ENCODE measurements around the gene ZMYND8.
A peak's percentile ranks its signal among the peaks of the same experiment; 100 is the strongest.
"Not testable (repeated sequence)": the region's sequence is repeated elsewhere in the genome, so short reads cannot be mapped to it uniquely, and the experiment has no call there.

ZMYND8 gene

GRCh38 chr20:47241345-47241781 lies 115.1 kb downstream of the ZMYND8 start:
- DNase-seq: no peak

- not testable (repeated sequence) for DNase-seq
Measured at GRCh38 chr20:47240096-47240495, 116.4 kb downstream of the ZMYND8 start.

- no peak for DNase-seq
Measured at GRCh38 chr20:47239719-47240067, 116.8 kb downstream of the ZMYND8 start.

- no peak for DNase-seq
Measured at GRCh38 chr20:47238780-47239718, 117.5 kb downstream of the ZMYND8 start.

- no peak for DNase-seq
Measured at GRCh38 chr20:47237715-47238114, 118.8 kb downstream of the ZMYND8 start.

DNA sequence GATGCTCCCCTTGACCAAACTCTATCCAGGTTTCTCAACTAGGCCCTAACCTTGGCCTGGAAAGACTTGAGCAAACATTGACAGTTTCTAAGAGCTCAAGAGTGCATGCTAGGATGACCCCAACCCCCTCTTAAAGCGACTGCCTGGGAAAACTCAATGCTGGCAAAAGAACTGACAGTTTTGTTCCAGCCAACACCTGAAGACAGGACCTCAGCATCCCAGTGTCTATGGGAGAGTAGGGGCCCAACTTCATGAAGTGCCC lies 119.9 kb downstream of the ZMYND8 start:
- no peak for DNase-seq

DNA sequence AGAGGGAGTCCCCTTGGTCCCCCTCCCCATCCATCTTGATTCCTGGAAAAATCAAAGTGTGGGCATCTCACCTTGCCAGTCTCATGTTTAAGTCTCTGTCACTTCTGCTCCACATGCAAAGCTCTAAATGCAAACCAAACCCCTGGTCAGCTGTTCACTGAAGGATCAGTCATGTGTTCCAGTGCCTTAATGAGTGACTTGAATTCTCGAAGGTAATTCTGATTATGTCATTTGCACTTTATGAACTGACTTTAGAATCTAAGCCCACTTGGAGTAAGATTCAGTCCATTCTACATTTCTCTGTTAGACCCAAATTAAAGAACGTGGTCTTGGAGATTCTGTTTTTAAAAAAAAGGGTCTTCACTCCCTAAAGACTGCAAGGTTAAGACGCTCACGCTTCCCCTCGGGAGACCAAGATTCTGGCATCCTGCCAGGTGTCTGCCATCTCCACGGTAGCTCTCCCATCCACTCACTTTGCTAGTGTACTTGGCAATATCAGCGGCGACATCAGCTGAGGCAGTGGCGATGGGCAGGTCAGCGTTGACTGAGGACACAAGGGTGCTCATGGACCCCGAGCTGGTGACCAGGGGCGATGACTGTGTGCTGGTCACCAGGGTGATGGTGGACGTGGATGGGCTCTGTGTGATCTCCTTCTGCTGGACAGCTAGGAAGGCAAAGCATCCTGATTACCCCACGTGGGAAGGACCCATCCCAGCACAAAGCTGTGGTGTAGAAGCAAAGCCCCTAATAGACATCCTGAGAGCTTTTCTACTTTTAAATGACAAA lies 120.5 kb downstream of the ZMYND8 start:
- no peak for DNase-seq

DNA sequence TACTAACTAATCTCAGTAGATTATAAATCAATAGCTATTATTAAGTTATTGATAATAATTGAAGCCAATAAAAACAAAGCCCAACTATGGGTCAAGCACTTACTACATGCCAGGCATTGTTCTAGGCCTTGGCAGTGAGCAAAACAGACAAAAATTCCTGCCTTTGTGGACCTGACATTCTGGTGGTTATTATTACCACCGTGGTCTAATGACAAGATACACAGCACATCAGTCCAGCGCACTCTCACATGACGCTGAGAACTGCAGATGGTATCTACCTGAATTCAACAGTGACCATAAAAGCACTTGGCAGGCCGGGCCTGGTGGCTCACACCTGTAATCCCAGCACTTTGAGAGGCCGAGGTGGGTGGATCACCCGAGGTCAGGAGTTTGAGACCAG lies 121.4 kb downstream of the ZMYND8 start:
- no peak for DNase-seq

- DNase-seq: no peak
Measured at GRCh38 chr20:47233333-47234188, 122.9 kb downstream of the ZMYND8 start.

DNA sequence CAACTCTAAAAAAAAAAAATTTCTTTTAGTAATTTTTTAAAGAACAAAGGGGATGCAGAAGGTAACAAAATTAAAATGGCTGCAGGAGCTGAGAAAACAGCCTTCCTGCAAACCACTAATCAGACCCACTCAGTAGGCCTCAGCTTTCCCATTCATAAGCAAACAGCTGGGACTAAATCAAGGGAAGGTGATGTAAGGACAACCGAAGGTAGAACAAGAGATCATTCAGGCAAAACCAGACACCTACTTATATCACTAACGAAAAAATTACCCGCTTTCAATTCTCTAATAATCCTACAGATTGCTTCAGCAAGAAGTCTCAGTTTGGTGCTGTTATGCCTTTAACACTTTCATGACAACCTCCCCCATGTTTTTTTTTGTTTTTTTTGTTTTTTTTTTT lies 124.0 kb downstream of the ZMYND8 start:
- DNase-seq: no peak

DNA sequence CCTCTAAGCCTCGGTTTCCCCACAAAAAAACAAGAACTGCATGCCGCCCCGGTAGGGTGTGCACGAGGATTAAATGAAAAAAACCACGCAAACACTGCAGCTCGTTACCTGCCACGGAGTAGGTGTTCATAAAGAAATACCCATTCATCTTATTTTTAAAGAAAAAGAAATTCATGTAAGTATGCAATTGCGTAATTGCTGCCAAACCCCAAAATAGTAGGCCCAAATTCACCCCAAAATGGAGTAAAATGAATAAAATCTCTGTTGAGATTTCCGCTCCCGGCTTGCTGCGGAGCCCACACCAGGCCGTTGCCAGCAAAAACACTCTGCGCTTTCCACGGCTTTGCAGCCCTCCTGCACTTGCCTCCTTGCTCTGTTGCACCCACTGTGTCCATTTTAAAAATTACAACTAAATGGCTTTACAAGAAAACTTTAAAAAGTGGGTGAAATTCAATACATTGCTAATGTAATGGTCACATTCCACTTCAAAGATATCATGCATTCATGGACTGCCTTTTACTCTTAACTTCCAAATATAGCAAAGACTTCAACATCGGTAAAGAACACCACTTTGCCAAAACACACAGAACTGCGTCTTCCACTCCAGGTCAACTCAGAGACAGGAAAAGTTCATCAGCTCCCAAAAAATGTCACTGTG lies 125.0 kb downstream of the ZMYND8 start:
- no peak for DNase-seq

GRCh38 chr20:47230811-47231256 lies 125.7 kb downstream of the ZMYND8 start:
- DNase-seq: no peak

- no peak for DNase-seq
Measured at GRCh38 chr20:47228654-47229053, 127.8 kb downstream of the ZMYND8 start.

DNA sequence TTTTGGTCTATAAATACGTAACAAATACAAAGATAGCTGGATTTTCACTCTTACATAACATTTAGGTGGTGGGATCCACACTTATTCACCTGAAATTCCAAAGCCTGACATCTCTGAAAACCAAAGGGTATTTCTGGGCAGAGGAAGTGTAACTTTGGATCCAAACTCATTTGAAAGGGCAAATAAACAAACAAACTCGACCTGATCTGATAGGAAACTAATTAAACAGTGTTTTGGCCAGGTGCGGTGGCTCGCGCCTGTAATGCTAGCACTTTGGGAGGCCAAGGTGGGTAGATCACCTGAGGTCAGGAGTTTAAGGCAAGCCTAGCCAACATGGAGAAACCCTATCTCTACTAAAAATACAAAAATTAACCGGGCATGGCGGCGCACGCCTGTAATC lies 128.9 kb downstream of the ZMYND8 start:
- no peak for DNase-seq

GRCh38 chr20:47227119-47227518 lies 129.4 kb downstream of the ZMYND8 start:
- DNase-seq: no peak

DNA sequence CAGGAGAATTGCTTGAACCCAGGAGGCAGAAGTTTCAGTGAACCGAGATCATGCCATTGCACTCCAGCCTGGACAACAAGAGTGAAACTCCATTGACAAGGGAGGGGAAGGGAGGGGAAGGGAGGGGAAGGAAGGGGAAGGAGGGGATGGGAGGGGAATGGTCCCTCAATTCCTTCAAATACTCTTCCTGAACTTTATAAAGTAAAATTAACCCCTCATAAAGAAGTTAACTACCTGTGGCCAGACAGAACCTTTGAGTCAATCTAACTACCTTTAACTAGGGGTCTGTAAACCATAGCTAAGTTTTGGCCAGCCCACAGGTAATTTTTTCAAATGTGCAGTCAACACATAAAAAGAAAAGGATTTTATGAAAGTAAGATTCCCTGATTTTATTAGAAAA lies 131.0 kb downstream of the ZMYND8 start:
- no peak for DNase-seq

DNA sequence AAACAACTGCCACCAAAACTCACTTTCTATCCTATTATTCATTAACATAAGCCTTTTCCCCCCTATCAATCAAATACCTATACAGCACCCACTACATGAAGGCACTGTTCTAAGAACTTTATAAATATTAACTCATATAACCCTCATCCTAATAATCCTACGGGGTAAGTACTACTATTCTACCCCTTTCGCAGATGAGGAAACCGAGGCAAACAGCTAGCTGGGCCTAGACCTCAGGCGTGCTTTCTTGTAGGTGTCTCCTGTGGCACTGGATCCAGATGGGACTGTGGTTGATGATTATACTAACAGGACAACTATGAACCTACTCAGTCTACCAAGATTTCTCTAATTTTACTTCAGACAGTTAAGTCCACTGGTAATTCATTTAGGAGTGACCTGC lies 131.6 kb downstream of the ZMYND8 start:
- no peak for DNase-seq

- no peak for DNase-seq
Measured at GRCh38 chr20:47224300-47224791, 132.2 kb downstream of the ZMYND8 start.

DNA sequence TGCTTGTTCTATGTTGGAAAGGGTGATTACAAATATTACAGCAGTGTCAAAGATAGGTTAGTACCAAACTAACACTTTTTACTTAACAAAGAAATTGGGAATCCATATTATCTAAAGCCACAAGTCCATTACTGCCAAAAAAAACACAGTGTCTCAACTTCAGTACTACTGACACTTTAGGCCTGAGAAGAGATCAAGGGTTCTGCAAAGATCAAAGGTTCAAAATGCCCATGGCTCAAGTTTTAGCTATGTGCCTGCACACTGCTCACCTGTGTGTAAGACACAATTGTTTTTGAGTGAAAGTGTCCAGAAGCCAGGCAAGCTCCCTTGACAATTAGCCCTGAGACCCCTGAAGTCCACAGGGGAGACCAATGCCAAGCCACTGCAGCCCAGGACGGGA lies 132.6 kb downstream of the ZMYND8 start:
- no peak for DNase-seq

DNA sequence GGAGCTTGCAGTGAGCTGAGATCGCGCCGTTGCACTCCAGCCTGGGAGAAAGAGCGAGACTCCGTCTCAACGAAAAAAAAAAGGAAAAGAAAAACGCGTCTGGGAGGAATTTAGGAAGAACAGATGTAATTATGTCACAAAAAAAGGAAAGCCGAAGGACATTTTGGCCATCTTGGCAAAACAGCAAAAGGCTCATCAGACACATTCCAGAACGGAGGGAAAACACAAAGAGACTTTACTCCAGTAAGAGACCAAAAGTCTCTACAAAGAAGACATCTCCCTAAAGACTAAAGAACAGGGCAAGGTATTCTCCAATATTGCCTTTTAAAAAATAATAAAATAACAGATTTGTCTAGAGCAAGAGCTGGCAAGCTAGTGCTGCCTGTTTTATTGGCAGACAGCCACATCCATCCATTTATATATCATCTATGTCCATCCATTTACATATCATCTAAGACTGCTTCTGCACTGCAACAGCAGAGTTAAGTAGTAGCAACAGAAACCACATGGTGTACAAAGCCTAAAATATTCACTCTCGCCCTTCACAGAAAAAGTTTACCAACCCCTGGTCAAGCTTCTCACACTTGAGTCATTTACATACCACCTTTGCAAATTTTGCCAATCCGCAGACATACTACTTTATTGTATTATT lies 133.9 kb downstream of the ZMYND8 start:
- DNase-seq: no peak

- DNase-seq: no peak
Measured at GRCh38 chr20:47221036-47221625, 135.4 kb downstream of the ZMYND8 start.

DNA sequence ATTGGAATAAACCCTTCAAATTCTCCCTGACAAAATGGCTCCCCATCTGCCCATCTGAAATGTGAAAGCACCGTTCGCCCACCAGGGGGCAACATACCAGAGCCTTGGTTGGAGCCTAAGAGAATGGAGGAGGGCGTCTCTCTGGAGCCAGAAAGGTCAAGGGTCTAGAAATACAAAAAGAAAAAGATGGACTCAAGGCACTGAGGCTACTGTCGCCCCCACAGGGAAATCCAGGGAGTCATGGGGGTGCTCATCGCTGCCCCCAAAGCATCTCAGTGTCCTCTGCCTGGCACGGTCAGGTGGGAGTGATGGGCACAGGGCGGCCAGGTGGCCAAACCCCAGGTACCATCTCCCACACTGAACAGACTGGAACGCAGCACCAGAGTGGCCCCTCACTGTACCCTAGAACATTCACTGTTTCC lies 136.3 kb downstream of the ZMYND8 start:
- DNase-seq: peak; percentile 40
